HAP-1 (cell line): Measurements from ENCODE around the gene GNS.

Experiments used
- DNase-seq, 2 experiments: peaks; one replicate each; pipeline ENCODE4 v3.0.0-alpha.2; 2016 to 2020; ENCODE audit warnings: low spot score in 2 of 2
- H3K27me3 ChIP-seq: fragments of 250-450 bp; sonication (Bioruptor Pico); 2 replicates; pipeline ENCODE4 v1.5.1; 2020; ENCODE audit warnings: low read depth, mild to moderate bottlenecking, moderate library complexity
- H3K36me3 ChIP-seq: fragments of 250-450 bp; sonication (Bioruptor Pico); replicated peaks from 2 replicates; pipeline ENCODE4 v1.5.1; 2020; ENCODE audit warnings: mild to moderate bottlenecking
- H3K4me1 ChIP-seq: fragments of 250-450 bp; sonication (Bioruptor Pico); 2 replicates; pipeline ENCODE4 v1.5.1; 2020; ENCODE audit warnings: mild to moderate bottlenecking
- H3K4me3 ChIP-seq: fragments of 250-450 bp; sonication (Bioruptor Pico); 2 replicates; pipeline ENCODE4 v1.5.1; 2020; ENCODE audit warnings: mild to moderate bottlenecking, moderate library complexity
- H3K9me3 ChIP-seq: fragments of 250-450 bp; sonication (Bioruptor Pico); 2 replicates; pipeline ENCODE4 v1.5.1; 2020; ENCODE audit warnings: mild to moderate bottlenecking, moderate library complexity
- in situ Hi-C: fragments of 300-500 bp; cut with MboI; formaldehyde crosslinking; loops from 3 replicates; pipeline ENCODE4 v1.14.3; 2020; ENCODE audit warnings: low sequenced_read_pairs, inconsistent platforms, mixed read lengths

The GNS gene

GRCh38 chr12:64716371-64716770 is 42.8 kb downstream of the GNS start:
- DNase-seq = no peak
- Histone ChIP-seq H3K36me3 (peaks cover 22% of the 10 kb centered on the region), H3K27me3 (no peaks in the 10 kb centered on the region), H3K4me1 (no peaks in the 10 kb centered on the region), H3K9me3 (no peaks in the 10 kb centered on the region), H3K4me3 (no peak overlapping the region)
- in situ Hi-C loops = loop anchor here (25.0 kb wide), 1 partner anchor 279 kb away; no protein-coding TSS in a partner anchor

GRCh38 chr12:64714551-64714968 is 44.6 kb downstream of the GNS start:
- Histone ChIP-seq H3K4me3 (no peak overlapping the region), H3K27me3 (no peaks in the 10 kb centered on the region), H3K9me3 (no peaks in the 10 kb centered on the region), H3K4me1 (no peaks in the 10 kb centered on the region), H3K36me3 (peaks cover 15% of the 10 kb centered on the region)
- in situ Hi-C loops = loop anchor here (25.0 kb wide), 1 partner anchor 277 kb away; no protein-coding TSS in a partner anchor
- no peak for DNase-seq

- in situ Hi-C loops = loop anchor here (25.0 kb wide), 1 partner anchor 276 kb away; no protein-coding TSS in a partner anchor
Measured at GRCh38 chr12:64713376-64713775, 45.8 kb downstream of the GNS start.

GRCh38 chr12:64709429-64709828 is 49.8 kb downstream of the GNS start:
- no peak for DNase-seq
- in situ Hi-C loops = loop anchor here (25.0 kb wide), 1 partner anchor 272 kb away; no protein-coding TSS in a partner anchor
- H3K36me3 ChIP-seq = peaks cover 3% of the 10 kb centered on the region; the same call in 1 of the 2 replicates

More at GRCh38 chr12:64713376-64713775, 45.8 kb downstream of the GNS start:
- Histone ChIP-seq H3K27me3 (no peaks in the 10 kb centered on the region), H3K9me3 (no peaks in the 10 kb centered on the region), H3K4me1 (no peaks in the 10 kb centered on the region), H3K36me3 (peaks cover 15% of the 10 kb centered on the region), H3K4me3 (no peak overlapping the region)
- DNase-seq = no peak

GRCh38 chr12:64707926-64708325 is 51.3 kb downstream of the GNS start:
- no peaks in the 10 kb centered on the region for H3K9me3 ChIP-seq

More at GRCh38 chr12:64709429-64709828, 49.8 kb downstream of the GNS start:
- no peaks in the 10 kb centered on the region for H3K4me1 ChIP-seq
- no peaks in the 10 kb centered on the region for H3K9me3 ChIP-seq
- no peak overlapping the region for H3K4me3 ChIP-seq
- H3K27me3 ChIP-seq = no peaks in the 10 kb centered on the region

GRCh38 chr12:64707362-64707761 is 51.8 kb downstream of the GNS start:
- H3K9me3 ChIP-seq = no peaks in the 10 kb centered on the region
- no peaks in the 10 kb centered on the region for H3K36me3 ChIP-seq
- no peak overlapping the region for H3K4me3 ChIP-seq
- no peaks in the 10 kb centered on the region for H3K27me3 ChIP-seq
- in situ Hi-C loops = loop anchor here (25.0 kb wide), 1 partner anchor 270 kb away; no protein-coding TSS in a partner anchor
- DNase-seq = no peak
- H3K4me1 ChIP-seq = no peaks in the 10 kb centered on the region

More at GRCh38 chr12:64707926-64708325, 51.3 kb downstream of the GNS start:
- Histone ChIP-seq H3K36me3 (no peaks in the 10 kb centered on the region; the same call in 1 of the 2 replicates), H3K27me3 (no peaks in the 10 kb centered on the region), H3K4me1 (no peaks in the 10 kb centered on the region), H3K4me3 (no peak overlapping the region)
- in situ Hi-C loops = loop anchor here (25.0 kb wide), 1 partner anchor 271 kb away; no protein-coding TSS in a partner anchor
- DNase-seq = no peak

GRCh38 chr12:64706857-64707256 is 52.3 kb downstream of the GNS start:
- no peaks in the 10 kb centered on the region for H3K9me3 ChIP-seq
- in situ Hi-C loops = loop anchor here (25.0 kb wide), 1 partner anchor 270 kb away; no protein-coding TSS in a partner anchor
- DNase-seq = no peak

GRCh38 chr12:64706306-64706705 is 52.9 kb downstream of the GNS start:
- H3K27me3 ChIP-seq = no peaks in the 10 kb centered on the region
- H3K36me3 ChIP-seq = no peaks in the 10 kb centered on the region
- no peaks in the 10 kb centered on the region for H3K4me1 ChIP-seq
- in situ Hi-C loops = loop anchor here (25.0 kb wide), 1 partner anchor 269 kb away; no protein-coding TSS in a partner anchor
- no peak overlapping the region for H3K4me3 ChIP-seq
- H3K9me3 ChIP-seq = no peaks in the 10 kb centered on the region
- DNase-seq = no peak

More at GRCh38 chr12:64706857-64707256, 52.3 kb downstream of the GNS start:
- Histone ChIP-seq H3K27me3 (no peaks in the 10 kb centered on the region), H3K4me3 (no peak overlapping the region), H3K36me3 (no peaks in the 10 kb centered on the region), H3K4me1 (no peaks in the 10 kb centered on the region)

- no peaks in the 10 kb centered on the region; the same call in 1 of the 2 replicates for H3K36me3 ChIP-seq
- peaks cover 5% of the 10 kb centered on the region for H3K4me1 ChIP-seq
- in situ Hi-C loops = loop anchor here (25.0 kb wide), 1 partner anchor 264 kb away; no protein-coding TSS in a partner anchor
- H3K27me3 ChIP-seq = no peaks in the 10 kb centered on the region
- no peak for DNase-seq
- H3K9me3 ChIP-seq = no peaks in the 10 kb centered on the region
- H3K4me3 ChIP-seq = no peak overlapping the region
Measured at GRCh38 chr12:64701283-64701682, 57.9 kb downstream of the GNS start.

GRCh38 chr12:64700532-64700931 is 58.7 kb downstream of the GNS start:
- Histone ChIP-seq H3K4me3 (no peak overlapping the region), H3K4me1 (peaks cover 9% of the 10 kb centered on the region), H3K9me3 (no peaks in the 10 kb centered on the region), H3K27me3 (no peaks in the 10 kb centered on the region), H3K36me3 (no peaks in the 10 kb centered on the region; the same call in 1 of the 2 replicates)
- in situ Hi-C loops = loop anchor here (25.0 kb wide), 1 partner anchor 263 kb away; no protein-coding TSS in a partner anchor
- DNase-seq = no peak

- Histone ChIP-seq H3K9me3 (no peaks in the 10 kb centered on the region), H3K27me3 (no peaks in the 10 kb centered on the region), H3K36me3 (peaks cover 3% of the 10 kb centered on the region), H3K4me1 (peaks cover 10% of the 10 kb centered on the region), H3K4me3 (no peak overlapping the region)
- DNase-seq = no peak
- in situ Hi-C loops = loop anchor here (25.0 kb wide), 1 partner anchor 262 kb away; no protein-coding TSS in a partner anchor
Measured at GRCh38 chr12:64699504-64700115, 59.6 kb downstream of the GNS start.

- Histone ChIP-seq H3K9me3 (no peaks in the 10 kb centered on the region), H3K36me3 (peaks cover 10% of the 10 kb centered on the region), H3K27me3 (no peaks in the 10 kb centered on the region), H3K4me3 (no peak overlapping the region), H3K4me1 (peaks cover 23% of the 10 kb centered on the region)
- in situ Hi-C loops = no loop called here
- DNase-seq = peak; percentile 55 to 74
Measured at GRCh38 chr12:64696080-64696741, 63.0 kb downstream of the GNS start.

GRCh38 chr12:64695550-64695949 is 63.7 kb downstream of the GNS start:
- H3K36me3 ChIP-seq = peaks cover 10% of the 10 kb centered on the region
- H3K4me3 ChIP-seq = no peak overlapping the region
- no peaks in the 10 kb centered on the region for H3K27me3 ChIP-seq
- in situ Hi-C loops = no loop called here
- H3K9me3 ChIP-seq = no peaks in the 10 kb centered on the region
- peaks cover 26% of the 10 kb centered on the region for H3K4me1 ChIP-seq
- no peak for DNase-seq
